Transverse colon (tissue), 4 donors: ENCODE measurements around the gene TMEM208. TPM values are rescaled to one million over a fixed set of nuclear protein-coding genes. Genes with fewer than 3 reads are reported as not detected.

Source experiments
- DNase-seq: peaks from one replicate; pipeline ENCODE4 v3.0.0-alpha.2; 2019
- H3K27ac ChIP-seq, 4 donors: fragments of 200-600 bp; sonication (generic); 2 replicates each; pipeline ENCODE4 v1.5.1; 2016 to 2018; ENCODE audit warnings: inconsistent platforms in 4 of 4
- H3K27me3 ChIP-seq: fragments of 200-600 bp; sonication (generic); 2 replicates; pipeline ENCODE4 v1.5.1; 2017; ENCODE audit warnings: inconsistent platforms
- H3K36me3 ChIP-seq, 4 donors: fragments of 200-600 bp; sonication (generic); 2 replicates each; pipeline ENCODE4 v1.5.1; 2017 to 2019; ENCODE audit warnings: inconsistent platforms in 4 of 4
- H3K4me1 ChIP-seq, 4 donors: fragments of 200-600 bp; sonication (generic); 2 replicates each; pipeline ENCODE4 v1.5.1; 2017 to 2020; ENCODE audit warnings: inconsistent platforms in 4 of 4
- H3K4me3 ChIP-seq, 4 donors: fragments of 200-600 bp; sonication (generic); 1 replicate in 1 of 4; 2 replicates in 3 of 4; pipeline versions ENCODE4 v1.5.1 to v1.6.1; 2017 to 2019; ENCODE audit warnings: inconsistent platforms in 4 of 4
- H3K9me3 ChIP-seq, 2 donors: fragments of 200-600 bp; sonication (generic); 2 replicates each; pipeline ENCODE4 v1.5.1; 2017 to 2019; ENCODE audit warnings: inconsistent platforms in 2 of 2
- CTCF ChIP-seq, 5 experiments: fragments of 200-600 bp in 3 of 5; fragments of 450-650 bp in 2 of 5; sonication (generic) in 3 of 5; IDR thresholded peaks; 1 replicate in 2 of 5; 2 replicates in 3 of 5; pipeline ENCODE4 v1.5.1; 2016 to 2017; ENCODE audit warnings: antibody characterized with exemption in 5 of 5, inconsistent platforms in 3 of 5, mild to moderate bottlenecking in 2 of 5, moderate library complexity in 1 of 5
- EP300 ChIP-seq: sonication (generic); formaldehyde crosslinking; IDR thresholded peaks from one replicate; pipeline ENCODE4 v1.6.1; 2017; ENCODE audit warnings: antibody characterized with exemption, low read depth
- POLR2A ChIP-seq: fragments of 450-650 bp; IDR thresholded peaks from one replicate; pipeline ENCODE4 v1.6.1; 2016; ENCODE audit warnings: antibody characterized with exemption, mild to moderate bottlenecking, moderate library complexity
- POLR2AphosphoS5 ChIP-seq, 3 donors: sonication (generic); formaldehyde crosslinking; IDR thresholded peaks; one replicate each; pipeline ENCODE4 v1.6.1; 2016; ENCODE audit warnings: antibody characterized with exemption in 3 of 3
- WGBS, 2 donors: methylation state at CpG; one replicate each; pipeline ENCODE4 v1.1.5; 2018; ENCODE audit warnings: low coverage in 1 of 2; 5-methylcytosine and 5-hydroxymethylcytosine counted together
- in situ Hi-C, 4 donors: fragments of 200-750 bp; cut with MboI; loops; one replicate each; pipeline versions ENCODE4 v1.15.0 to v1.15.1; 2017; ENCODE audit warnings: low sequenced_read_pairs in 3 of 4, low pct_ligation_motif_present in 1 of 4, low pct_unique_long_range_greater_than_20kb in 1 of 4
- intact Hi-C: fragments of 100-400 bp; cut with DNase I; formaldehyde crosslinking; loops from one replicate; pipeline ENCODE4 v1.15.1; 2023; ENCODE audit warnings: low total_unique reads
- total RNA-seq, 4 donors: library from RNA; depleted of rRNA; stranded (reverse); fragments of >200 nt; gene quantifications; one replicate each; pipeline ENCODE4 v1.1.0, GENCODE V29; 2016

TMEM208 gene
- total RNA-seq, 4 donors from 2014 or later = 29.5 to 50.2 (median 39.3) TPM; not detected in 1

- Histone ChIP-seq H3K4me1 (no peaks in the 10 kb centered on the region), H3K4me3 (no peak overlapping the region), H3K27ac (no peak overlapping the region), H3K36me3 (no peaks in the 10 kb centered on the region), H3K9me3 (no peaks in the 10 kb centered on the region), H3K27me3 (no peaks in the 10 kb centered on the region)
- no peak for DNase-seq
- in situ Hi-C loops = no loop called here
- intact Hi-C loops = no loop called here
- TF ChIP-seq EP300 (no peak), POLR2A (no peak), CTCF (IDR thresholded peaks at IDR 0.05) (no peak), POLR2AphosphoS5 (IDR thresholded peaks at IDR 0.05) (no peak)
- WGBS, 2 donors = 72% methylated on average over 5 of the region's 5 CpGs; no CpG with 5 or more reads in 1 of the 2 donors
Measured at GRCh38 chr16:67215706-67216105, 11.2 kb upstream of the TMEM208 start.

- Histone ChIP-seq H3K36me3 (no peaks in the 10 kb centered on the region), H3K27me3 (no peaks in the 10 kb centered on the region), H3K9me3 (no peaks in the 10 kb centered on the region), H3K4me3 (no peak overlapping the region), H3K4me1 (no peaks in the 10 kb centered on the region), H3K27ac (peak overlapping the region in 2 of 4 donors; percentile 33 to 34)
- in situ Hi-C loops = no loop called here
- DNase-seq = no peak
- 59 to 72% methylated on average over 9 to 18 of the region's 18 CpGs for WGBS, 2 donors
- TF ChIP-seq POLR2AphosphoS5 (IDR thresholded peaks at IDR 0.05) (no peak), CTCF (IDR thresholded peaks at IDR 0.05) (no peak), EP300 (no peak), POLR2A (no peak)
- intact Hi-C loops = no loop called here
Measured at GRCh38 chr16:67216612-67217490, 10.1 kb upstream of the TMEM208 start.

- peaks cover 0 to 5% (median under 1%) of the 10 kb centered on the region in 4 donors for H3K36me3 ChIP-seq
- in situ Hi-C loops = no loop called here
- no peak for DNase-seq
- peaks cover 7 to 21% (median 16%) of the 10 kb centered on the region in 4 donors for H3K4me1 ChIP-seq
- TF ChIP-seq EP300 (no peak), POLR2AphosphoS5 (IDR thresholded peaks at IDR 0.05) (no peak), POLR2A (no peak), CTCF (IDR thresholded peaks at IDR 0.05) (no peak)
- H3K9me3 ChIP-seq = no peaks in the 10 kb centered on the region
- 37 to 50% methylated on average over 2 to 3 of the region's 3 CpGs for WGBS, 2 donors
- H3K4me3 ChIP-seq = no peak overlapping the region
- no peaks in the 10 kb centered on the region for H3K27me3 ChIP-seq
- no peak overlapping the region for H3K27ac ChIP-seq
- intact Hi-C loops = no loop called here
Measured at GRCh38 chr16:67223992-67224391, 2.9 kb upstream of the TMEM208 start.

GRCh38 chr16:67226295-67226803 is 581 bp upstream of the TMEM208 start:
- in situ Hi-C loops = no loop called here
- Histone ChIP-seq H3K4me3 (peak overlapping the region; percentile 68 to 94 (median 82)), H3K36me3 (peaks cover 0 to 18% (median 9%) of the 10 kb centered on the region in 4 donors), H3K27ac (peak overlapping the region; percentile 82 to 86 (median 84)), H3K27me3 (no peaks in the 10 kb centered on the region), H3K4me1 (peaks cover 7 to 21% (median 16%) of the 10 kb centered on the region in 4 donors), H3K9me3 (no peaks in the 10 kb centered on the region)
- no peak for DNase-seq
- intact Hi-C loops = no loop called here
- 26 to 36% methylated on average over 4 to 12 of the region's 12 CpGs for WGBS, 2 donors
- TF ChIP-seq POLR2A (no peak), CTCF (IDR thresholded peaks at IDR 0.05) (no peak), POLR2AphosphoS5 (IDR thresholded peaks at IDR 0.05) (no peak), EP300 (no peak)
